Measurements from ENCODE around the gene PPM1H.

GRCh38 chr12:62716866-62717525 is 218.0 kb downstream of the PPM1H start:
- TF ChIP-seq USF1 (IDR thresholded peaks at IDR 0.05; ENCODE audit: borderline replicate concordance, low read depth) (no peak), JUND (IDR thresholded peaks at IDR 0.05) (no peak), CTCF (IDR thresholded peaks at IDR 0.05) (no peak), TAF1 (IDR thresholded peaks at IDR 0.05; ENCODE audit: borderline replicate concordance, low read depth, low read length) (no peak), POLR2AphosphoS5 (IDR thresholded peaks at IDR 0.05; ENCODE audit: low read depth, low read length) (no peak), YY1 (IDR thresholded peaks at IDR 0.05; ENCODE audit: low read depth) (no peak)
